ENCODE results near the gene ARFGAP3. TPM values are rescaled to one million over a fixed set of nuclear protein-coding genes. Genes with fewer than 3 reads are reported as not detected.
"Not testable (repeated sequence)": the region's sequence is repeated elsewhere in the genome, so short reads cannot be mapped to it uniquely, and the experiment has no call there.

Gene ARFGAP3
- total and polyA plus RNA-seq, 3 experiments from 2014 or later, result 32.2 to 50.0 (median 33.0) TPM

DNA sequence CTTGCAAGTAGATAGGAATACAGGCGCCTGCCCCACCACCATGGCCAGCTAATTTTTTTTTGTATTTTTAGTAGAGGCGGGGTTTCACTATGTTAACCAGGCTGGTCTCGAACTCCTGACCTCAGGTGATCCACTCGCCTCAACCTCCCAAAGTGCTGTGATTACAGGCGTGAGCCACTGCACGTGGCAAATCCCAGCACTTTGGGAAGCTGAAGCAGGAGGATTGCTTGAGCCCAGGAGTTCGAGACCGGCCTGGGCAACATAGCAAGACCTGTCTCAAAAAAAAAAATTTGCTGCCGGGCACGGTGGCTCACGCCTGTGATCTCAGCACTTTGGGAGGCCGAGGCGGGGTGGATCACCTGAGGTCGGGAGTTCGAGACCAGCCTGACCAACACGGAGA, 102.0 kb downstream of the ARFGAP3 start:
- CTCF ChIA-PET; POLR2A ChIA-PET; H3K27me3 Mint-ChIP-seq; H3K27ac ChIP-seq (ENCODE audit: low read depth, low read length); H3K4me3 Mint-ChIP-seq; H3K36me3 ChIP-seq (ENCODE audit: insufficient read depth, low read length); H3K4me1 Mint-ChIP-seq; H3K9me3 ChIP-seq (ENCODE audit: low read length); H3K27ac Mint-ChIP-seq; H3K27me3 ChIP-seq (ENCODE audit: insufficient read depth, low read length, poor library complexity, severe bottlenecking); H3K36me3 Mint-ChIP-seq; DNase-seq; H3K4me1 ChIP-seq (ENCODE audit: insufficient read depth, low read length); H3K4me3 ChIP-seq (ENCODE audit: low read length); H3K9me3 Mint-ChIP-seq: not testable (repeated sequence)

DNA sequence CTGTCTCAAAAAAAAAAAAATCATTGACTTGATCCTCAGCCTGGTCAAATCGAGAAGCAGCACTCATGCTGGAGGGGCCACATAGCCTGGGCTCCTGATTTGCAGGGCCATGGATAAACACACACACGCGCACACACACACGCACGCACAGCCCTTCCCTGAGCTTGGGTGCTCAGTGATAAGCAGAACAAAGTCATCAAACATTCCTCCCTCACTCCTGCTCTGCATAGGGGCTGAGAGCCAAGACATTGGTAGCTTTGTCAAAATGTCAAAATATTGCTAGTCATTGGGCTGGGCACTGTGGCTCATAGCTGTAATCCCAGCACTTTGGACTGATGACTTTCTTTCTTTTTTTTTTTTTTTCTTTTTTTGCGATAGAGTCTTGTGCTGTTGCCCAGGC, 102.4 kb downstream of the ARFGAP3 start:
- Mint-ChIP-seq H3K4me3 (no peak overlapping the region), H3K4me1 (no peaks in the 10 kb centered on the region), H3K36me3 (no peaks in the 10 kb centered on the region), H3K27me3 (peaks cover 4 to 5% of the 10 kb centered on the region in 2 donors), H3K9me3 (no peaks in the 10 kb centered on the region), H3K27ac (no peak overlapping the region)
- H3K27me3 ChIP-seq (ENCODE audit: insufficient read depth, low read length, poor library complexity, severe bottlenecking), result no peaks in the 10 kb centered on the region
- H3K9me3 ChIP-seq (ENCODE audit: low read length), result no peaks in the 10 kb centered on the region
- ChIA-PET POLR2A (no interaction called here), CTCF (no interaction called here)
- no peak overlapping the region for H3K4me3 ChIP-seq (ENCODE audit: low read length)
- no peak overlapping the region for H3K27ac ChIP-seq (ENCODE audit: low read depth, low read length)
- DNase-seq, result no peak
- H3K36me3 ChIP-seq (ENCODE audit: insufficient read depth, low read length), result no peaks in the 10 kb centered on the region
- H3K4me1 ChIP-seq (ENCODE audit: insufficient read depth, low read length), result no peaks in the 10 kb centered on the region

DNA sequence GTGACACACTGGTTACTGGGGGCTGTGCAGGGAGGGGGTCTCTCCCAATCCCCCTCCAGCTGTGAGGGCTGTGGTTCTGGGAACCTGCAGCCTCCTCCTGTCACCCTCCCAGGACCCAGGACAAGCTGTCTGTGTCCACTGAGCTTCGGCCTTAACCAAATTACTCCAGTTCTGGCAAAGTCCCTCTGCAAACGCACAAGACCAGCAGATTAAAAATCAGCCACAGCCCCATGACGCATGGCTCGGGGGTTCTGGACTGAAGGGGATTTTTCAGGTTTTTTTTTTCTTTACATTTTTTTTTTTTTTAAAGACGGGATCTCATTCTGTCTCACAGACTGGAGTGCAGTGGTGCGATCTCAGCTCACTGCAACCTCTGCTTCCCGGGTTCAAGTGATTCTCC, 104.2 kb downstream of the ARFGAP3 start:
- Histone ChIP-seq H3K27me3 (ENCODE audit: insufficient read depth, low read length, poor library complexity, severe bottlenecking) (no peaks in the 10 kb centered on the region), H3K9me3 (ENCODE audit: low read length) (no peaks in the 10 kb centered on the region), H3K27ac (ENCODE audit: low read depth, low read length) (no peak overlapping the region), H3K4me3 (ENCODE audit: low read length) (no peak overlapping the region), H3K36me3 (ENCODE audit: insufficient read depth, low read length) (no peaks in the 10 kb centered on the region), H3K4me1 (ENCODE audit: insufficient read depth, low read length) (no peaks in the 10 kb centered on the region)
- H3K9me3 Mint-ChIP-seq, result no peaks in the 10 kb centered on the region
- no peaks in the 10 kb centered on the region for H3K4me1 Mint-ChIP-seq
- peaks cover 3 to 4% of the 10 kb centered on the region in 2 donors for H3K27me3 Mint-ChIP-seq
- no peak overlapping the region for H3K27ac Mint-ChIP-seq
- ChIA-PET CTCF (no interaction called here), POLR2A (no interaction called here)
- H3K36me3 Mint-ChIP-seq, result no peaks in the 10 kb centered on the region
- H3K4me3 Mint-ChIP-seq, result no peak overlapping the region
- no peak for DNase-seq

DNA sequence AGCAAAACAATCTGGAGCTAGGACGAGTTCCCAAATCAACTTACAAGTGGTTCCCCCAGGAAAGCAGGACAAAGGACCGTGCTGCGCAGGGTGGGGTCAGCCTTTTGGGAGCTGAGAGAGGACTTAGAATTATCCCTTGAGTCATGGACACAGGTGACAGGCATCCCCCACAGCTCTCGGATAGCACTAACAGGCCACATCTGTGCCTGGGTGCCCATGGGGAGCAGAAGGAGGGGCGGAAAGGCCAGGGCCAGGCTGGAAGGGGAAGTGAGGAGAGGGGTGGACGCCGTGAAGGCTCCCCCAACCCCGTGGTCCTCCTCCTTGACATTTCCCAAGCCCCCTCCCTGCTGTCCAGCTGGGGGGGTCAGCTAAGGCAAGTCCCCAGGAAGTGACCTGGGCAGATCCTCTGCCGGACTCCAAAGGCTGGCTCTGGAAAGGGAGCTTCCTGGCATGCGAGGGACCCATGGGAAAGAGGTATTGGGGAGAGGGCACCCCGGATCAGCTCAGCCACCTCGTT, 104.8 kb downstream of the ARFGAP3 start:
- no peaks in the 10 kb centered on the region for H3K36me3 Mint-ChIP-seq
- H3K9me3 ChIP-seq (ENCODE audit: low read length), result no peaks in the 10 kb centered on the region
- H3K27me3 Mint-ChIP-seq, result peaks cover 0 to 3% of the 10 kb centered on the region in 2 donors
- H3K27ac Mint-ChIP-seq, result no peak overlapping the region
- H3K36me3 ChIP-seq (ENCODE audit: insufficient read depth, low read length), result no peaks in the 10 kb centered on the region
- no peak overlapping the region for H3K4me3 Mint-ChIP-seq
- no peak for DNase-seq
- no peaks in the 10 kb centered on the region for H3K9me3 Mint-ChIP-seq
- ChIA-PET CTCF (no interaction called here), POLR2A (no interaction called here)
- H3K27me3 ChIP-seq (ENCODE audit: insufficient read depth, low read length, poor library complexity, severe bottlenecking), result no peaks in the 10 kb centered on the region
- no peak overlapping the region for H3K27ac ChIP-seq (ENCODE audit: low read depth, low read length)
- H3K4me3 ChIP-seq (ENCODE audit: low read length), result no peak overlapping the region
- H3K4me1 ChIP-seq (ENCODE audit: insufficient read depth, low read length), result no peaks in the 10 kb centered on the region
- no peaks in the 10 kb centered on the region for H3K4me1 Mint-ChIP-seq

DNA sequence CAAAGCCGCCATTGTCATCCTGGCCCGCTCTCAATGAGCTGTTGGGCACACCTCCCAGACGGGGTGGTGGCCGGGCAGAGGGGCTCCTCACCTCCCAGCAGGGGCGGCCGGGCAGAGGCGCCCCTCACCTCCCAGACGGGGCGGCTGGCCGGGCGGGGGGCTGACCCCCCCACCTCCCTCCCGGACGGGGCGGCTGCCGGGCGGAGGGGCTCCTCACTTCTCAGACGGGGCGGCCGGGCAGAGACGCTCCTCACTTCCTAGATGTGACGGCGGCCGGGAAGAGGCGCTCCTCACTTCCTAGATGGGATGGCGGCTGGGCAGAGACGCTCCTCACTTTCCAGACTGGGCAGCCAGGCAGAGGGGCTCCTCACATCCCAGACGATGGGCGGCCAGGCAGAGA, 106.7 kb downstream of the ARFGAP3 start:
- H3K27me3 Mint-ChIP-seq; H3K36me3 Mint-ChIP-seq; DNase-seq; POLR2A ChIA-PET; H3K36me3 ChIP-seq (ENCODE audit: insufficient read depth, low read length); CTCF ChIA-PET; H3K4me3 Mint-ChIP-seq; H3K4me1 ChIP-seq (ENCODE audit: insufficient read depth, low read length); H3K9me3 Mint-ChIP-seq; H3K9me3 ChIP-seq (ENCODE audit: low read length); H3K4me3 ChIP-seq (ENCODE audit: low read length); H3K4me1 Mint-ChIP-seq; H3K27ac ChIP-seq (ENCODE audit: low read depth, low read length); H3K27ac Mint-ChIP-seq; H3K27me3 ChIP-seq (ENCODE audit: insufficient read depth, low read length, poor library complexity, severe bottlenecking): not testable (repeated sequence)

DNA sequence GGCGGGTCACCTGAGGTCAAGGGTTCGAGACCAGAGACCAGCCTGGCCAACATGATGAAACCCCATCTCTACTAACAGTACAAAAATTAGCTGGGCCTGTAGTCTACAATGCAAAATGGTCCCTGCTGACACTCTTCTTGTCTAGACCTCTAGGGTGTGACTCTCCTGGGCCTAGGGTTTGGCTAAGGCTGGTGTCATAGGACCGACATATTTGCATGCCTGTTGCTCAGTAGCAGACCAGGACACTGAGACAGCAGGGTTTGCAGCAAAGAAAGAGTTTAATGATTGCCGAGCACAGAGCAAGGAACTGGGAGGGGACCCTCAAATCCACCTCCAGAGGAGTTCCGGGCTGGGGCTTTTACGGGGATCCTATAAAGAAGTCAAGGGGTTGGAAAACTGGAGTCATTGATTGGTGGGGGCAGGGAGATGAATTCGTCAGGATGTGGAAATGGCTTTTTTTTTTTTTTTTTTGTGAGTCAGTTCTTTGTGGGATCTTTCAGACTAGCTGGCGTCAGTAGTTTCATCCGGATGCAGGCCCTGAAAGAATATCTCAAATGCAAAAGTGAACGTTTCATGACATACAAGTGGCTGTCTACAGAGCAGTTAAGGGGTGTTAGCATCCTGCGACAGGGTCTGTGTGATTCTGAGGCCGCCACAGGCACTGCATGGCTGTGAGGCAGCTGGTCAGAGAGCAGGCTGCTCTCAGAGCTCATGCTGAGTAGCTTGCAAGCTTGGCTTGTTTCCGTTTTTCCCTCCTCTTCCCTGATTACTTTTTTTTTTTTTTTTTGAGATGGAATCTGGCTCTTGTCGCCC, 109.2 kb downstream of the ARFGAP3 start:
- H3K4me3 Mint-ChIP-seq, result no peak overlapping the region
- POLR2A ChIA-PET, result interaction anchor here (0.7 kb wide), 1 partner anchor 1596 kb away, joined by 5 read pairs; no protein-coding TSS in a partner anchor
- Histone ChIP-seq H3K4me3 (ENCODE audit: low read length) (no peak overlapping the region), H3K4me1 (ENCODE audit: insufficient read depth, low read length) (no peaks in the 10 kb centered on the region), H3K27me3 (ENCODE audit: insufficient read depth, low read length, poor library complexity, severe bottlenecking) (no peaks in the 10 kb centered on the region), H3K9me3 (ENCODE audit: low read length) (no peaks in the 10 kb centered on the region), H3K27ac (ENCODE audit: low read depth, low read length) (no peak overlapping the region), H3K36me3 (ENCODE audit: insufficient read depth, low read length) (no peaks in the 10 kb centered on the region)
- H3K27me3 Mint-ChIP-seq, result peaks cover 3 to 5% of the 10 kb centered on the region in 2 donors
- no peaks in the 10 kb centered on the region for H3K9me3 Mint-ChIP-seq
- H3K27ac Mint-ChIP-seq, result no peak overlapping the region
- no peaks in the 10 kb centered on the region for H3K36me3 Mint-ChIP-seq
- DNase-seq, result no peak
- no peaks in the 10 kb centered on the region for H3K4me1 Mint-ChIP-seq
- CTCF ChIA-PET, result no interaction called here

Other genes starting within 250 kb of the ARFGAP3 start
- 10 to 100 TPM; 80.0 to 82.8 TPM for gene POLDIP3, start 242.4 kb downstream of the ARFGAP3 start, total RNA-seq
- gene POLDIP3, start 242.4 kb downstream of the ARFGAP3 start, polyA plus RNA-seq, result 78.0 TPM
- gene ATP5MGL, start 216.7 kb downstream of the ARFGAP3 start, total RNA-seq, result under 1 TPM; 0.51 to 0.74 TPM
- gene ATP5MGL, start 216.7 kb downstream of the ARFGAP3 start, polyA plus RNA-seq, result 0.51 TPM
- 10 to 100 TPM; 70.9 to 75.1 TPM for gene CYB5R3, start 207.9 kb downstream of the ARFGAP3 start, total RNA-seq
- gene CYB5R3, start 207.9 kb downstream of the ARFGAP3 start, polyA plus RNA-seq, result 105 TPM
- gene A4GALT, start 136.4 kb downstream of the ARFGAP3 start, total RNA-seq, result not detected
- gene A4GALT, start 136.4 kb downstream of the ARFGAP3 start, polyA plus RNA-seq, result not detected
- 10 to 100 TPM; 30.2 to 36.5 TPM for gene PACSIN2, start 157.9 kb upstream of the ARFGAP3 start, total RNA-seq
- 26.3 TPM for gene PACSIN2, start 157.9 kb upstream of the ARFGAP3 start, polyA plus RNA-seq
- gene TTLL1, start 232.1 kb upstream of the ARFGAP3 start, total RNA-seq, result 1 to 10 TPM; 4.3 to 5.0 TPM
- 15.8 TPM for gene TTLL1, start 232.1 kb upstream of the ARFGAP3 start, polyA plus RNA-seq